ENCODE results near the gene CT45A3. TPM values are rescaled to one million over a fixed set of nuclear protein-coding genes. Genes with fewer than 3 reads are reported as not detected.

CT45A3 gene
- total RNA-seq, 2 experiments from 2014 or later, result not detected

Other genes with a start within 250 kb of the CT45A3 start
- gene INTS6L, start 247.5 kb downstream of the CT45A3 start, total RNA-seq, result 10 to 100 TPM; 26.7 to 30.5 TPM
- gene CT45A1, start 54.6 kb downstream of the CT45A3 start, total RNA-seq, result not detected
- gene CT45A5, start 17.3 kb upstream of the CT45A3 start, total RNA-seq, result not detected
- gene CT45A6, start 34.6 kb upstream of the CT45A3 start, total RNA-seq, result not detected
- not detected for gene CT45A2, start 51.8 kb upstream of the CT45A3 start, total RNA-seq
- not detected for gene CT45A7, start 69.1 kb upstream of the CT45A3 start, total RNA-seq
- not detected for gene CT45A8, start 86.3 kb upstream of the CT45A3 start, total RNA-seq
- gene CT45A9, start 103.6 kb upstream of the CT45A3 start, total RNA-seq, result not detected
- gene CT45A10, start 125.3 kb upstream of the CT45A3 start, total RNA-seq, result not detected
- gene SAGE1, start 125.5 kb upstream of the CT45A3 start, total RNA-seq, result not detected
- 10 to 100 TPM; 36.4 to 37.0 TPM for gene MMGT1, start 205.8 kb upstream of the CT45A3 start, total RNA-seq
- gene SLC9A6, start 217.2 kb upstream of the CT45A3 start, total RNA-seq, result 10 to 100 TPM; 17.8 to 20.0 TPM